Activated naive CD8-positive, alpha-beta T cell treated with anti-CD3 and anti-CD28 coated beads, Interleukin-2, amount 50 U/mL, for 24 hours (primary cell): Measurements from ENCODE around the gene PCNX2.

Experiments used
- ATAC-seq: fragments of 150-1000 bp; cut with Tn5 transposase; one replicate; pipeline ENCODE4 v1.10.0; 2021
- DNase-seq: peaks from one replicate; pipeline ENCODE4 v3.0.0; 2021
- H3K27ac Mint-ChIP-seq: one replicate; pipeline ENCODE4 v1.8.0; 2021; ENCODE audit warnings: mild to moderate bottlenecking, mixed read lengths
- H3K27me3 Mint-ChIP-seq: one replicate; pipeline ENCODE4 v1.8.0; 2021; ENCODE audit warnings: mixed read lengths
- H3K36me3 Mint-ChIP-seq: one replicate; pipeline ENCODE4 v1.8.0; 2021; ENCODE audit warnings: low read depth, mixed read lengths
- H3K4me1 Mint-ChIP-seq: one replicate; pipeline ENCODE4 v1.8.0; 2021; ENCODE audit warnings: mixed read lengths
- H3K4me3 Mint-ChIP-seq: one replicate; pipeline ENCODE4 v1.8.0; 2021; ENCODE audit warnings: mild to moderate bottlenecking, moderate library complexity, mixed read lengths
- H3K9me3 Mint-ChIP-seq: one replicate; pipeline ENCODE4 v1.8.0; 2021; ENCODE audit warnings: mixed read lengths

The PCNX2 gene

GRCh38 chr1:233295237-233295974 is at the start of gene PCNX2:
Gene PCNX2, minus strand, starts transcription at chr1:233295725. Its CDS starts 247 bp downstream, at chr1:233295478.
- DNase-seq: peak; percentile 74

GRCh38 chr1:233343262-233343661 is 47.7 kb upstream of the PCNX2 start:
- ATAC-seq: no peak
- no peaks in the 10 kb centered on the region for H3K4me1 Mint-ChIP-seq

More at GRCh38 chr1:233295237-233295974, at the start of gene PCNX2:
- Mint-ChIP-seq H3K9me3 (no peaks in the 10 kb centered on the region), H3K4me1 (peaks cover 28% of the 10 kb centered on the region), H3K4me3 (peak within 1 kb of the TSS; percentile 90), H3K27me3 (no peaks in the 10 kb centered on the region), H3K27ac (peak within 1 kb of the TSS; percentile 85), H3K36me3 (no peaks in the 10 kb centered on the region)
- ATAC-seq: peak; percentile 96

GRCh38 chr1:233342086-233342485 is 46.6 kb upstream of the PCNX2 start:
- H3K9me3 Mint-ChIP-seq: peaks cover 3% of the 10 kb centered on the region

More at GRCh38 chr1:233343262-233343661, 47.7 kb upstream of the PCNX2 start:
- no peak overlapping the region for H3K4me3 Mint-ChIP-seq
- no peak overlapping the region for H3K27ac Mint-ChIP-seq
- no peak for DNase-seq
- H3K36me3 Mint-ChIP-seq: no peaks in the 10 kb centered on the region
- H3K9me3 Mint-ChIP-seq: peaks cover 3% of the 10 kb centered on the region
- H3K27me3 Mint-ChIP-seq: peaks cover 34% of the 10 kb centered on the region

GRCh38 chr1:233340966-233341516 is 45.5 kb upstream of the PCNX2 start:
- ATAC-seq (no peak), DNase-seq (no peak)
- peaks cover 41% of the 10 kb centered on the region for H3K27me3 Mint-ChIP-seq
- H3K27ac Mint-ChIP-seq: no peak overlapping the region
- H3K9me3 Mint-ChIP-seq: peaks cover 3% of the 10 kb centered on the region
- H3K36me3 Mint-ChIP-seq: no peaks in the 10 kb centered on the region
- H3K4me1 Mint-ChIP-seq: no peaks in the 10 kb centered on the region
- H3K4me3 Mint-ChIP-seq: no peak overlapping the region

More at GRCh38 chr1:233342086-233342485, 46.6 kb upstream of the PCNX2 start:
- ATAC-seq (no peak), DNase-seq (no peak)
- Mint-ChIP-seq H3K4me3 (no peak overlapping the region), H3K36me3 (no peaks in the 10 kb centered on the region), H3K4me1 (no peaks in the 10 kb centered on the region), H3K27ac (no peak overlapping the region), H3K27me3 (peaks cover 37% of the 10 kb centered on the region)

GRCh38 chr1:233340031-233340555 is 44.6 kb upstream of the PCNX2 start:
- Mint-ChIP-seq H3K4me3 (no peak overlapping the region), H3K9me3 (peaks cover 3% of the 10 kb centered on the region), H3K27me3 (peaks cover 43% of the 10 kb centered on the region), H3K27ac (no peak overlapping the region), H3K36me3 (no peaks in the 10 kb centered on the region), H3K4me1 (no peaks in the 10 kb centered on the region)
- DNase-seq (no peak), ATAC-seq (no peak)

- Mint-ChIP-seq H3K36me3 (no peaks in the 10 kb centered on the region), H3K27ac (no peak overlapping the region), H3K9me3 (no peaks in the 10 kb centered on the region), H3K4me3 (no peak overlapping the region), H3K4me1 (no peaks in the 10 kb centered on the region), H3K27me3 (peaks cover 43% of the 10 kb centered on the region)
- DNase-seq: no peak
- ATAC-seq: no peak
Measured at GRCh38 chr1:233338102-233338501, 42.6 kb upstream of the PCNX2 start.

- Mint-ChIP-seq H3K4me1 (no peaks in the 10 kb centered on the region), H3K27ac (no peak overlapping the region), H3K4me3 (no peak overlapping the region), H3K9me3 (no peaks in the 10 kb centered on the region), H3K36me3 (no peaks in the 10 kb centered on the region), H3K27me3 (peaks cover 43% of the 10 kb centered on the region)
- ATAC-seq (no peak), DNase-seq (no peak)
Measured at GRCh38 chr1:233337505-233337904, 42.0 kb upstream of the PCNX2 start.

- H3K36me3 Mint-ChIP-seq: no peaks in the 10 kb centered on the region
- no peak overlapping the region for H3K4me3 Mint-ChIP-seq
- H3K27me3 Mint-ChIP-seq: peaks cover 42% of the 10 kb centered on the region
- no peak overlapping the region for H3K27ac Mint-ChIP-seq
- DNase-seq: no peak
- H3K4me1 Mint-ChIP-seq: no peaks in the 10 kb centered on the region
- ATAC-seq: no peak
- no peaks in the 10 kb centered on the region for H3K9me3 Mint-ChIP-seq
Measured at GRCh38 chr1:233336554-233337456, 41.3 kb upstream of the PCNX2 start.

- no peak for DNase-seq
- Mint-ChIP-seq H3K4me1 (peaks cover 3% of the 10 kb centered on the region), H3K27me3 (peaks cover 29% of the 10 kb centered on the region), H3K27ac (no peak overlapping the region), H3K9me3 (no peaks in the 10 kb centered on the region), H3K36me3 (no peaks in the 10 kb centered on the region), H3K4me3 (no peak overlapping the region)
- ATAC-seq: no peak
Measured at GRCh38 chr1:233334092-233334491, 38.6 kb upstream of the PCNX2 start.

- ATAC-seq (no peak), DNase-seq (no peak)
- Mint-ChIP-seq H3K27me3 (peaks cover 26% of the 10 kb centered on the region), H3K27ac (no peak overlapping the region), H3K36me3 (no peaks in the 10 kb centered on the region), H3K9me3 (no peaks in the 10 kb centered on the region), H3K4me1 (peaks cover 8% of the 10 kb centered on the region), H3K4me3 (no peak overlapping the region)
Measured at GRCh38 chr1:233333086-233333485, 37.6 kb upstream of the PCNX2 start.

- Mint-ChIP-seq H3K4me1 (peaks cover 10% of the 10 kb centered on the region), H3K27me3 (peaks cover 24% of the 10 kb centered on the region), H3K4me3 (no peak overlapping the region), H3K27ac (no peak overlapping the region), H3K36me3 (no peaks in the 10 kb centered on the region), H3K9me3 (no peaks in the 10 kb centered on the region)
- DNase-seq (no peak), ATAC-seq (no peak)
Measured at GRCh38 chr1:233331676-233332519, 36.4 kb upstream of the PCNX2 start.

GRCh38 chr1:233328142-233328921 is 32.8 kb upstream of the PCNX2 start:
- Mint-ChIP-seq H3K36me3 (no peaks in the 10 kb centered on the region), H3K4me1 (peaks cover 13% of the 10 kb centered on the region), H3K4me3 (peak overlapping the region; percentile 70), H3K27ac (no peak overlapping the region), H3K27me3 (peaks cover 22% of the 10 kb centered on the region), H3K9me3 (no peaks in the 10 kb centered on the region)
- peak; percentile 5 for ATAC-seq
- DNase-seq: peak; percentile 23

GRCh38 chr1:233327651-233328141 is 32.2 kb upstream of the PCNX2 start, which contains the start of gene MAP3K21:
Gene MAP3K21, plus strand, starts transcription at chr1:233327724. Its CDS starts 305 bp downstream, at chr1:233328029.
- DNase-seq: no peak
- H3K4me3 Mint-ChIP-seq: peak within 1 kb of the TSS; percentile 70
- peak; percentile 67 for ATAC-seq
- H3K27me3 Mint-ChIP-seq: peaks cover 24% of the 10 kb centered on the region
- peaks cover 13% of the 10 kb centered on the region for H3K4me1 Mint-ChIP-seq
- no peaks in the 10 kb centered on the region for H3K36me3 Mint-ChIP-seq
- H3K9me3 Mint-ChIP-seq: no peaks in the 10 kb centered on the region
- no peak within 1 kb of the TSS for H3K27ac Mint-ChIP-seq
